Fibroblast of lung (primary cell): ENCODE measurements around the gene FAM185A.
"Not testable (repeated sequence)": the region's sequence is repeated elsewhere in the genome, so short reads cannot be mapped to it uniquely, and the experiment has no call there.

ENCODE experiments used
- EZH2 ChIP-seq: IDR thresholded peaks from 2 replicates; pipeline ENCODE4 v1.5.1; 2012; ENCODE audit warnings: low read length, control low read depth, mild to moderate bottlenecking; ENCODE audit errors: missing control alignments
- TF ChIP-seq, protein P1 (sequence below), 2 donors: IDR thresholded peaks in 1 of 2; conservative IDR thresholded peaks in 1 of 2; 1 replicate in 1 of 2; 2 replicates in 1 of 2; pipeline ENCODE4 v1.5.1; 2011 to 2012; ENCODE audit warnings: low read length in 2 of 2, control low read depth in 1 of 2, inconsistent platforms in 1 of 2, low read depth in 1 of 2, mild to moderate bottlenecking in 1 of 2

DNA sequence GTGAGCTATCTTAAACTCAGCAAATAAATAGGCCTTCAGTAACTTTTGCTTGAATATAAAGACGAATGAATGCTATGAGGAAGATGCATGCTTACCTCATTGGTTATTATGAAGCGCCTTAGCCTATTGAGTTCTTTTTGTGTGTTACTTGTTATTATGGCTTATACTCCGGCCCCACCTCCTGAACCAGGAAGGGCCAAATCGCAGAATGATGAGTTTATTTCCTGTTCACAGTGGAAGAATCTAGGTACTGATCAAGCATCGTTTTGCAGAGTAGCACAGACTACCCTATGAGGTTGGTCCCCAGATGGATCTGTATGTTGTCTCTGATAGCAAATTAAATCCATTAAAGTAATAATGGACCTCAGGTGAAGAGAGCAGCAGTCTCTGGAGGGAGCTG, 42.6 kb downstream of the FAM185A start:
- not testable (repeated sequence) for TF ChIP-seq EZH2
- TF ChIP-seq, protein P1, sequence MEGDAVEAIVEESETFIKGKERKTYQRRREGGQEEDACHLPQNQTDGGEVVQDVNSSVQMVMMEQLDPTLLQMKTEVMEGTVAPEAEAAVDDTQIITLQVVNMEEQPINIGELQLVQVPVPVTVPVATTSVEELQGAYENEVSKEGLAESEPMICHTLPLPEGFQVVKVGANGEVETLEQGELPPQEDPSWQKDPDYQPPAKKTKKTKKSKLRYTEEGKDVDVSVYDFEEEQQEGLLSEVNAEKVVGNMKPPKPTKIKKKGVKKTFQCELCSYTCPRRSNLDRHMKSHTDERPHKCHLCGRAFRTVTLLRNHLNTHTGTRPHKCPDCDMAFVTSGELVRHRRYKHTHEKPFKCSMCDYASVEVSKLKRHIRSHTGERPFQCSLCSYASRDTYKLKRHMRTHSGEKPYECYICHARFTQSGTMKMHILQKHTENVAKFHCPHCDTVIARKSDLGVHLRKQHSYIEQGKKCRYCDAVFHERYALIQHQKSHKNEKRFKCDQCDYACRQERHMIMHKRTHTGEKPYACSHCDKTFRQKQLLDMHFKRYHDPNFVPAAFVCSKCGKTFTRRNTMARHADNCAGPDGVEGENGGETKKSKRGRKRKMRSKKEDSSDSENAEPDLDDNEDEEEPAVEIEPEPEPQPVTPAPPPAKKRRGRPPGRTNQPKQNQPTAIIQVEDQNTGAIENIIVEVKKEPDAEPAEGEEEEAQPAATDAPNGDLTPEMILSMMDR (conservative IDR thresholded peaks at IDR 0.05 in 1 of 2, IDR thresholded peaks at IDR 0.05 in 1 of 2; ENCODE audit: low read depth in 1 of 2, low read length in 2 of 2): not testable (repeated sequence)
